Measurements from ENCODE around the gene CASZ1.

The CASZ1 gene

DNA sequence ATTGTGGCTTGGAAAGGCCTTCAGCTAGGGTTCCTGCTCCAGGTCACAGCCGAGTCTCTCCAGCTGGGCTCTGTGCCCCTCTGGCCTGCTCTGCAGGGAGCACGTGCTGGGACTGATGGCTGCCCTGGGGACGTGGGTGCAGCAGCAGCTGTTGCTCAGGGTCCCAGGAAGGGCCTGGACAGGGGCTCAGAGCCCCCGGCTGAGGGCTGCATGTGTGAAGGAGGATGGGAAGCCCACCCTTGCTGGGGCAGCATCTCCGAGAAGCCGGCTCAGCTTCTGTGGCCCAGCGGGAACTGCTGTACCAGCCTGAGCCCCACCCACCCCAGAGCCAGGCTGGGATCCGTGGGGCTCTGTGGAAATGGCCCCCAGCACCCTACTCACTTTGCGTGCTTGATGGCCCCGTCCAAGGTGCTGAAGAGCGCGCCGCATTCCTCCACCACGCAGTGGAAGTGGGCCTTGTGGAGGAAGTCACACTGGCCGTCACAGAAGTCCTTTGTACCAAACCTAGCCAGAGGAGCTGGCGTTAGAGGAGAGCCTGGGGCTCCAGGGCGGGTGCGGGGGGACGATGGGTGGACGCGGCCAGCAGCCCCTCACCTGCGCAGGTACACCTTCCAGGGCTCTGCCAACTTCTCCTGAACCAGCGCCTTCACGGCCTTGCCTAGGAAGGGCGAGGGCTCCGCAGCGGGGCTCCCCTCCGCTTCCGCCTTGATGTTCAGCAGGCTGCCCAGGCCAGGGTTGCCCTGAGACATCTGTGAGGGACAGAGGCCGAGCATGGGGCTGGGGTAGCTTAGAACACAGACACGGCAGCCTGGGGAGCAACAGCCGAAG is 147.5 kb downstream of the CASZ1 start:
- DNase-seq = no peak

DNA sequence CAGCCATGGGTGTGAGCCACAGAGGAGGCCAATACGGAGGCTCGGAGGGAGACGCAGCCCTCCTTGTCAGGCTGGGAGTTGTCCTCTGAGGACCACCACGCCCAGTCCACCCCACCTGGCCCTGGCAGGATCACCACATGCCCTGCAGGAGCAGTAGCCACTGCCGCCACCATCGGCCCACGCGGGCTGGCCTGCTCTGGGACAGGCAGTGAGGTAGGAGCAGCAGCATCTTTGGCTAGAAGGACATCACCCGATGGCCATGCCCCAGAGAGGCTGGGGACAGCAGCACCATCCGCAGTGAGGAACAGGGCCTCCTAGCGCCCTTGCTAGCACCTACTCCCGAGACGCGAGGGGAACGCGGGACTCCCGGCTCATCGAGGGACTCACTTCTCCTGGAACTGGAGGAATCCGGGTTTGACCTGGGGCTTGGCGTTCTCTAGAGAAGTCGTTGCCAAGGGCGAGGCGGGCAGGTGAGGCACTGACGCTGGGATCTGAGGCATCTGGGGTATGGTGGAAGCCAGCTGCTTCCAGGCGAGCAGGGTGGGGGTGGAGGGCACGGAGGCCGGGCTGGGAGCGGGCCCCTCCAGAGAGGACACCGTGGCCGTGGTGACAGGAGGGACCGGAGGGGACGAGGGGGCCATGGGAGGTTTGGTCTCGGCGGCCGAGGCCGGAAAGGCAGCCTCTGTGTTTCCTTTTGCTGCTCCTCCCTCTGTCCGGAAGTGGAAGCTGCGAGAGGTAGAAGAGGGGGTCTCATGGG is 148.9 kb downstream of the CASZ1 start:
- no peak for DNase-seq

DNA sequence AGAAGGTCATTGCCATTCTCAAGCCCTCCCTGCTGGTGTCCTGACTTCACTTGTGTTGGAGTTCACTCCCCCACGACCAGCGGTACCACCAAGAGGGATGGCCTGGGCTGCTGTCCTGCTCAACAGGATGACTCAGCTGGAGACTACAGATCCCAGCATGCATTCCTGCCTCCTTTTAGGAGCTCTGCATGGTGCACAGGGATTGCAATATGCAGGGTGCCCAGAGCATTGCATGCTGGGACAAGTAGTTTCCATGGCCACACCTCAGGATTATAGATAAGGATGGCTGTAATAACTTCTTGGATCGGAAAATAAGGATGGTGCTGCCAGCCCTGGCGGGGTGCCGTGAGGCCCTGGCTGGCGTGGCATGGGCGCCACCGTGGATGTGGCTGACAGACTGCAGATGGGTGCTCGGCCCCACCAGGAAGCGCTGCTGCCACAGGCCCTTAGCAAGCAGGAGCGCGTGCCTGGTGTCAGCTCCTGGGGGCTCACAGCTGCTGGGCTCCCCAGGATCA is 150.0 kb downstream of the CASZ1 start:
- no peak for DNase-seq

DNA sequence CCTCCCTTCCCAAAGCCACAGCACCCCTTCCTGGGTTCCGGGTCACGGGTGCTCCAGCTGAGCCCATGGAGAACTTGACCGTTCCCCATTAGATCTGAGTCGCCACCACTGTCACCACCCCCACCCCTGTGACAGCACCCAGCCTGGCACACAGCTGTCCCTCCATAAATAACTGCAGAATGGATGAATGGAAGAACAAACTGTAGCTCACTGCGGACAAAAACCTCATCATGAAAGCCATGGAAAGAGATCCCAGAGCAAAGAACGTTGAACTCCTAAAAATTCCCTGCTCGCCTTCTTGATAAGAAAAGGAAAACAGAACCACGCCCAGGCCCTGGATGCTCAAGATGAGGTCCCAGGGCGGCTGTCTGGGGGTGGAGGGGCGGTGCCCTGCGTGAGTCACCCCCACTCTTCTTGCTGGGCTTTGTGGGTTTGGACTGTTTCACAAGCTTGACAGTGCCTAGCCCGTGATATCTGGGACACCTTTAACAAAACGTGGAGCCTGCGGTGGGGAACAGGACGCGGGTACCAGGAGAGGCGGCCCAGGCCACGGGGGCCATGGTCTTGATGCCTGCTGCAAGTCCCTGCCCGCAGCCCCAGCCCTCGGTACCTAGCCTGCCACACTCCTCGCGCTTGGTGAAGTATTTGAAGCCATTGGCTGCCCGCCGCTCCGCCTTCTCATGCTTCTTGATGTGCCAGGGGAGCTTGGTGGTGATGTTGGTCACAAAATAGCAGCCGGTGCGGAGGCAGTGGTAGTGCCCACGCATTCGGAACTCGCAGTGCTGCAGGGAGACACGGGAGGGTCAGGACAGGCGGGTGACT is 151.9 kb downstream of the CASZ1 start:
- DNase-seq = no peak

DNA sequence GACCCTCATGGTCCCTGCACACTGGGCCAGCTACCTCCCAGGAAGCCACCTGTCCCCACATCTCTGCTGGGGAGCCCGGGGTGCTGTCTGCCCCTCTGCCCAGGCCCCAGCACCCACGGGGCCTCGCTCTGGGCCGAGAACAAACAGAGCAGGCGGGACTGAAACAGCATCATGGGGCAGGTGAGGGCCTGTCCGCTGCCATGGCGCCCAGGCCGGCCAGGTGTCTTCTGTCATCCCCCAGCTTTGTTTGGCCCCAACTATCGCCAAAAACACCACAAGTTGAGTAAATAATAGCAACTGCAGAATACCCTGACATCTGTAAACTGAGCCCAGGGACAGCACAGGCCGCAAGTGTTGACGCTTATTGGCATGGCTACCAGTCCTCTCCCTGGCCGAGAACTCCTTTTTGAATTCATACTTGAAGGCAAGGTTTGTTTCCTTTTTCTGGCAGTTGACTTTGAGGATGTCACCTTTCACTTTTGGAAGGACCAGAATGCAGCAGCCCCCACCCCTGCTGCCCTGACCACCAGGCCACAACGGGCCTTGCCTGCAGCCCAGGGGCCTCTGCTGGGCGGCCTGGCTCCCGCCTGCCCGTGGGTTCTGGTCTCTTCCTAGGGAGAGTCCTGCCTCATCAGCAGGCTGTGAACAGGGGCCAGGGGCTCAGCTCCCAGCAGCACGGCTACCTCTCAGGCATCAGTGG is 152.7 kb downstream of the CASZ1 start:
- no peak for DNase-seq

DNA sequence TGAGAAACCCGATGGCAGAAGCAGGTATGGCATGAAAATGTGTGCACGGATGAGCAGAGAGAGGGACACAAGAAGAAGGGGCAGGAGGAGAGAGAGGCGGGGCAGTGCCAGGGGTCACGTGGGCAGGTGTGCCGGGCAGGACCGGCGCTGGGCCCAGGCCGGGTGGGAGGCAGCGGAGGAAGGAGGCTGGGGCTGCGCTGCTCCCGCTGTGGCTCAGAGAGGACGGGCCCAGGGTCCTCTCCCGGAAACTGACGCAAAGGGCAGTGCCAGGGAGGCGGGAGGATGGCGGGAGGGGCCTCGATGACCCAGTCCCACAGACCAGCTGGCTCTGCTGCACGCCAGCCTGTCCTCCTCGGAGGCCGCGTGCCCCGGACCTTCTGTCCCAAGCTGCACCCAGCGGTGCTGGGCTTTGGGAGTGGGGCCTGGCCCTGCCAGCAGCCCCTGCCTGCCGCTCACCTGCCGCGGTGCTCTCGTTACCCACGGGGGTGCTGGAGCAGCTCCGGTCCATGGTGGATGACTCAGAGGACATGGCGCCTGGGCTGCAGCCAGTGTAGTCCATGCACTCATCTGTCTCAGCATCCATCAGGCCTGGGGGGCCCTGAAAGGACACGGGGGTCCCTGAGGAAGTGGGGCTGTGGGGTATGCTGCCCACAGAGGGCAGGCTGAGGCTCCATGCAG is 153.9 kb downstream of the CASZ1 start:
- DNase-seq = no peak

DNA sequence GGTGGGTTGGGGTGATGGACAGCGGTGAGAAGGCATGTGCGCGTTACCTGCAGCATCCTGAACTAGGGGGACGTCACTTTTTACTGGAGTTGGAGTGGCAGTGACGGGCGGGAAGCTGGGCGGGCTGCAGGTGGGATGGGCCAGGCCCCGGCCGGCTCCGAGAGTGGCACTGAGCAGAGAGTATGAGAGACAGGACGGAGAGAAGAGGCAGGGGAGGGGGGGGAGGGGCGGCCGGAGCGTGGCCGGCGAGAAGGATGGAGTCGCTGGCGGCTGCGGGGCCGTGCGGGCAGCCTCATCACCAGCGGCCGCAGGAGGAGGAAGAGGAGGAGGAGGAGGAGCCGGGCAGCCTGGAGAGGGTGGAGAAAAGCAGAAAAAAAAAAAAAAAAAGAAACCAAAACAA is 154.5 kb downstream of the CASZ1 start:
- no peak for DNase-seq

DNA sequence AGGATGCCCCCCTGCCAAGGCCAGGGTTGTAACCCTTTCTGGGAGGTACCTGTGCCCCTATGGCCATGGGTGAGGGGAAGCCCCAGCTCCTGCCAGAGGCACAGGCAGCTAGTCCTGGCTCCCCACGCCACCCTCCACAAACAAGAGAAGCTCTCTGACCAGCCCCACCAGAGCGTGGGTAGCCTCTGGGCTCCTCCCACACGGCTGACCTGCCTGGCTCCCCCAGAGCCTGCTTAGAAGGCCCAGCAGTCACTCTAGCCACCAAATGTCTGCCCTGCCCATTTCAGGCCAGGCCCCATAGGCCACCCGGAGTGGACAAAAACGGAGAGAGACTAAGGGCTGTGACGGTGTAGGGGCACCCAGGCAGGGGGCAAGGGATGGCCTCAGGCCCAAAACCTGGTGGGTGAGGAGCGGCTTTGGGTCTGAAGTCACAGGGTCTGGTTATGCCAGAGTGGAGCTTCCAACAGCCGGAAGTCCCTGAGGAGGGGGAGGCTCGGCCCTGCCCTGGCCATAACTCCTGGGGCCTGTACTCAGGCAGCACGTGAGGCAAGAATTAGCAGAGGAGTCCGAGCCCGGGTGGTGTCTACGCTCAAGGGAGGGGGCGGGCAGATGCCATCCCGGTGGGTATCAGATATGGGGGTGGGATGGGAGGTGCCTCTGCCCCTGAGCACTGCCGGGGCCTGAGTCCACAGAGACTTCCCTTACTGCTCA is 155.4 kb downstream of the CASZ1 start:
- no peak for DNase-seq

DNA sequence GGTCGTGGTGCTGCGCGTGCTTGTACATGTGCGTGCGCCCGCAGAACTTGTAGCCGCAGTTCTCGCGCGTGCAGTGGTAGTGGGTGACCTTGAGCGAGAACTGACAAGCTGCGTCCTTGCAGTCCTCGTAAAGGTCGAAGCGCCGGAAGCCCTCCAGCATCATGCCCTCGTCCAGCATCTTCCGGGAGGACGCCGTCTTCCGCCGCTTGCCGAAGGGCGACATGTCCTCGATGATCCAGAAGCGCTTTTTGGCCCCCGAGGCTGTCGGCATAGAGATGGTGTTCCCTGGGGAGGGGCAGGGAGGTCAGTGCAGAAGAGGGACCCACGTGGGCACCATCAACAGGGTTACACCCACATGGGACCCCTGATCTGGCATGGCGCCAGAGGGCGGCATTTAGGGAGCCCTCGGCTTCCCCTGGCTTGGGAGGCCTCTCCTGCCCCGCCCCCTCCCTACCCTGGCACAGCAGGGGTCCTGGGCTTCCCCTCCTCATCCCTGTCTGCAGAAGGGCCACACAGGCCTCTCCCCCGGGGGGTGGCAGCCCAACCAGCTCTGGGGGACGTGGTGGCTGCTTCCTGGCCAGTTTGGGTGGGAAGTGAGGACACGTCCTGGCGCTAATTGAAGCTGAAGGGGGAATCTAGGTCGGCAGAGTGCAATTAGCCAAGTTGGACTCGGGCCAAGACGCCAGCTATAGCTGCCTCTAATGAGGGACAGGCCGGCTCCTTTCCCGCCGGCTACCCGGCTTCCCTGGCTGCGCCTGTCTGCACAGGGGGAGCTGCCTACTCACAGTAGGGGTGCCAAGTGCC is 156.5 kb downstream of the CASZ1 start:
- DNase-seq = no peak

DNA sequence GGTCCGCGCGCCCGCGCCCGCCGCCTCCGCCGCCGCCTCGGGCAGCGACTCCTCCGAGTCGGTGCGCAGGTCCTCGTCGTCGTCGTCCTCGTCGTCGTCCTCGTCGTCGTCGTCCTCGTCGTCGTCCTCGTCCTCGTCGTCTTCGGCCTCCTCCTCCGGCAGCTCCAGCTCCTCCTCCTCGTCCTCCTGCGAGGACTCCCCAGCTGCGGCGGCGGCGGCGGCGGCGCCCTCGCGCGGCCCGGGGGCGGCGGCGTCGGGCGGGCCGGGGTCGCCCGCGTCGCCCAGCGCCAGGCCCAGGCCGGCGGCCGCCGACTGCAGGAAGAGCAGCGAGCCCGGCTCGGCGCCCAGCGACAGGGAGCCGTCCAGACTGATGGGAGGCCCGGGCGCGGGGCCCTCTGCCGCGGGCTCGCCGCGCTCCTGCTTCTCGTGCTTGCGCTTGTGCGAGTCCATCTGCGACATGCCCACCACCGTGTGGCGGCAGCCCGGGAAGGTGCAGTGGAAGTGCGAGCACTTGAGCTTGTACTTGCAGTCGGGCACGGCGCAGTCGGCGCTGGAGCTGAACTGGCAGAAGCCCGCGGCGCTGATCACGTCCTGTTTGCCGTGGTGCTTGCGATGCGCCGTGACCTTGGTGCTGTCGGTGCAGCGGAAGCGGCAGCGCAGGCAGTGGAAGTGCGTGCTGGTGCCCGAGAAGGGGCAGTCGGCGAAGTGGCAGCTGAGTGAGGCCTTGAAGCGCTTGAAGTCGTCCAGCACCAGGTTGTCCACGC is 157.3 kb downstream of the CASZ1 start:
- no peak for DNase-seq

DNA sequence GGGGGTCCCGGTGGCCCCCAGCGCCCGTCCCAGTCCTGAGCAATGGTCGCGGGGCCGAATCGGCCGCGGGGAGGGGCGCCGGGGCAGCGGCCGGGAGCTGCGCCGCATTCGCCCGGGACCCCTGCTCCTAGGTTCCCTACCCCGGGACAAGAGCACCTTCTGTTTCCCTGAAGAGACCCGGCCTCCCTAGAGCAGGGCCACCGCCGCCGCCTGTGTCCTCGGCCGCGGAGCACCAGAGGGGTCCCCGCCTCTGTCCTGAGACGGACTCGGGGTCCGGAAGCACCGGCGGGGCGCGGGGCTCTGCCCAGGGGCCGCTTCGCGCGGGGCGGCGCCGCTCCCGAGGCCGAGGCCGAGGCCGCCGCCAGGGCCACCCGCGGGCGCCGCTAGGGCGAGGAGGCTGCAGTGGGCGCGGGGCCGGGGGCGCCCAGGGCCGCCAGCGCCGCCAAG is 157.9 kb downstream of the CASZ1 start:
- no peak for DNase-seq

DNA sequence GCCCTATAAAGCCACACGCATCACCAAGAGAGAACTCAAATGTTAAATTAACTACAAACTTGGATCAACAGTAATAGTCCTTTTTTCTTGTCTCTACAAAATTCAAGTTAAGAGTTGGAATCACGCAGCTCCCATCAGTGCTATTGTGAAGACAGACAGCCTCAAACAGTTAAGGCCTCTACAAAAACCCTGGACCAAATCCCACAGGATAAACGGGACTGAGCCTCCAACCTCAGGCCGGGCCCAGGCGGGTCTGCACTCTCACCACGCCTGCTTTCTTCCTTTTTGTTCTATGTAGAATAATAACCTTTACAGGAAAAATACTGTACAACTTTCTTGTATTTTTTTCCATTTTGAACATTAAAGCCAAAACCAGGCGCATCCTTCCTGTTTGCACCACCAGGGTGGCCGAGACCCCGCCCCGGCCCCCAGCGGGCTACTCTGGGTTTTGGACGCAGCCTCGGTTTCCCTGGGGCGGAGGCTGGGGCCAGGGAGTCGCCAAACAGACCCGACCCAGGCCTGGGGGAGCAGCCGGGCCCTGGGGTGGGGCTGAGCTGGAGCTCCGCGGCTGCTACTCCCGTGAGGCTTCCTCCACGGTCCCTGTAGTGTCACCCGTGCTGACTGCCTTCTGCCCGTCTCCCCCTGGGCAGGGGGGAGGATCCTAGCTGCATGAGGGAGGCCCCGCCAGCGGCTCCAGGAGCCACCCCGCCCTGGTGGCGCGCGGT is 158.4 kb downstream of the CASZ1 start:
- no peak for DNase-seq

DNA sequence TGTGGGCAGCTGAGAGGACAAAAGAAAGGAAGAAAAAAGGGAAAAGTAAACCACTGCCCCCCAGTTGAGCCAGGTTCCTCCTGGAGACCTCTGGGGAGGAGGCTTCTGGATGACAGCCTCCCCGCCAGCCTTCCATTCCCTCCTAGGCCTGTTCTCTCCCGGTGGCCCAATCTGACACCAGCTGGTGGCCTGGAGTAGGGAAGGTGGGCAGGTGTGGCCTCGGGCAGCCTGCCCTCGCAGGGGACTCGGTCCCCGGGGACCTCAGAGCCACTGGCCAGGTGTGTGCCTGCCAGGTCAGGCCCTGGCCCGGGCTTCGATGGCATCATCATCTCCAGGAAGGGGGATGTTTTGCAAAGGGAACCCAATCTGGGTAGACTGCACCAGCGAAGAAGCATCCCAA is 159.0 kb downstream of the CASZ1 start:
- no peak for DNase-seq

DNA sequence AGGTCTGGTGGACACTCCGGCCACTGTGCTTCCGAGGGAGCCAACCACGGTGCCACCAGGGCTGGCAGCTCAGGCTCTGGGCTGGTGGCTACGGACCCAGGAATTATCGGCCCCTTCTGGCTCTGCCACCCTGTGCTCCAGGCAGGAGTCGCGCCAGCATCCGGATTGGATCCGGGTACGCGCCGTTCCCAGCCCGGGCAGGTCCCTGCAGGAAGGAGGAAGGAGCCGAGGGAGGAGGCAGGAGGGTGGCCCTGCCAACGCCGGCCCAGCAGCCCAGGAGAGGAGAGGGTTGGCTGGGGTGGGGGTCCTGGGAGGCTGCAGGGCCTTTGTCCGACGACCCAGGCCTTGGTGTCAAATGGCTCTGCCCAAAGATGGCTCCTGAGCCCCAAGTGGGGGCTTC is 160.5 kb downstream of the CASZ1 start:
- no peak for DNase-seq

DNA sequence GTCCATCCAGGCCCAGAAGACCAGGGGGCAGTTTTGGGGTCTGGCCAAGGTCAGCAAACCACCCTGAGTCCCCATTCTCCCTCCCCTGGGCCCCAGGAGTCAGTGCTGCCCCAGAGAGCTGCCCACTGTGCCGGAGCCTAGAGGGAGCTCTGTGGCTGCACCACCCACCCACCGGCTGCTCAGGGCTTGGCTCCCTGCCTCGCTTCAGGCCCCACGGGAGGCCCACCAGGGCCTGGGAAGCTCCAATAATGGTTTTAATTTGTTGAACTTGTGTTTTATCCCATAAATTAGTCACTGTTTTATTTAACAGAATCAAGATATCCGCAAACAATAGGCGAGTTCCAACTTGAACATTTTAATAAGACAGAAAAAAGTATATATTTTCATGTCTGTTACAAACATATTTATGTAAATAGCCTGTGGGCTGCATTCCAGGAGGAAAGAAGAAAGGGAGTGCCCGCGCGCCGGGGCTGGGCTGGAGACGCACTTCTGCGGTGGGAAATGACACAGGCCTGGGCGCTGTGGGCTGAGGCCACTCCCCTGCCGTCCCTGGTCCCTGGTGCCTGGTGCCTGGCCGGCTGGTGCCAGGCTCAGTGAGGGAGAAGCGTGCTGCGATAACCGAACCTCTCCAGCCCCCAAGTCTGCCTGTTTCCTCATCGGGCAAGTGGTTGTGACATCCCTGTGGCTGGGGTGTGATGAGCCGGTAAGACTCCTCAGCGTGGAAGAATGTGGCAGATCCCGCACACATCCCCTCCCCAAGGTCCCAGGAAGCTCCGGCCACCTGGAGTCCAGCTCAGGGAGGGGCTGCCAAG is 161.2 kb downstream of the CASZ1 start:
- no peak for DNase-seq

DNA sequence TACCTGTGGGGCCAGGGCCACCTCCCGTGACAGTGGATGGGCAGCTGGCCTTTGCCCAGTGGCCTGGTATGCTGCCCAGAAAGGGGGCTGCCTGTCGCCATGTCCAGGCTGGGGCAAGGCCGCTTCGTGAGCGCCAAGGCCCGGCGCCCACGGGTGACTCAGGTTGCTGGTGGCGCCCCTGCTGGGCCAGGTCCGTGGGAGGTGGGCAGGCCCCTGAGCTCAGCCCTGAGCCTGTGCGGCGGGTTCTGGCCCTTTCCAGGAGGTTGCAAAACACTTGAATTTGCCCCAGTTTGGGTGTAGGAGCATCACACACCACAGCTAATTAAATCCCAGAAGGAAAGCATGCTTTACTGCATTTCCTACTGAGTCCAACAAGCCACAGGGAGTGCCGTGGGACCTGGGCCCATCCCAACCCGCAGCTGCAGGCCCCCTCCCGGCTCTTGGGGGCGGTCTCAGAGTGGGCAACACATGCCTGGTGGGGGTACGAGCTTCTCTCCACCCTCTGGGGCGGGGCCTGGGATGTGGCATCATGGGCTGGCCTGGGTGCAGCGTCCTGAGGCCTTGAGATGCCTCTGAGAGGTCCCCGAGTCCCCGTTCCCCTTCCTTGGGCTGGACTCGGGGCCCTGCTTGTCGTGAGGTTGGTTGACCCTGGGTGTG is 161.9 kb downstream of the CASZ1 start:
- DNase-seq = no peak

DNA sequence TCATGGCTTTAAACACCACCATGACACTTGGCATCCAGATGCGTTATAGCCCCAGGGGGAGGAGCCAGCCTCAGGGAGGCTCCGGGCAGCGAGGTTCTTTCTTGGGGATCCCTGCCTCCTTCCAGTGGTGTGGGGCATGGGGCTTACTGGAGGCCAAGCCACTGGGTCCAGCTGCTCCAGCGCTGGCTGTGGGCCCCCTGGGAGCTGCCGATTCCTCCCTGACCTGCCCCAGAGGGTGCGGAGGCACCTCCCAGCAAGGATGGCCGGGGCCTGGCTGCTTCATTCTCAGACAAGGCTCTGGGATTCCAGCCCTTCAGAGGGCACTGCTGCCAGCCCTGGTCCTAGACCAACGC is 162.4 kb downstream of the CASZ1 start:
- no peak for DNase-seq

DNA sequence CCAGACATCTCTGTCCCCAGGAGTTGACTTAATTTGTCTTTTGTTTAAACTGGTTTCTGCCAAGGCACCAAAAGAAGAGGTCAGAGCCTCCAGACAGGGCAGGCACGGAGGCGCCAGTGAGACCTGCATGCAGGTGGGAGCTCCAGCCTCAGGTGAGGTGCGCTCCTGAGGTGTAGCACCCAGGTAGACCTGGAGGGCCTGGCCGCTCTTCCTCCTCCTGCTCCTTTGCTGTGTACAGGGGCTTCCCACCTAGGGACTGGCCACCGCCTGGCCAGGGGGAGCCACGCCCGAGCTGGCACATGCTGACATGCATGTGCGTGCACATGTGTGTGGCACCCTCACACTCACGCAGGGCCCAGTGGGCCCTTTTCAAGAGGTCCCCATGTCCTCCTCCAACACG is 163.0 kb downstream of the CASZ1 start:
- no peak for DNase-seq
